B cell (primary cell): ENCODE data around the gene DIS3L2.

ENCODE experiments used
- EZH2 ChIP-seq: IDR thresholded peaks from 2 replicates; pipeline ENCODE4 v1.6.1; 2012; ENCODE audit warnings: borderline replicate concordance, low read depth, mild to moderate bottlenecking, moderate library complexity, low read length; ENCODE audit not compliant: insufficient read depth, poor library complexity, severe bottlenecking
- TF ChIP-seq, protein P1 (sequence below): fragments of 200-600 bp; IDR thresholded peaks from one replicate; pipeline ENCODE4 v1.8.0; 2022; ENCODE audit warnings: antibody characterized with exemption, mild to moderate bottlenecking

- TF ChIP-seq, protein P1, sequence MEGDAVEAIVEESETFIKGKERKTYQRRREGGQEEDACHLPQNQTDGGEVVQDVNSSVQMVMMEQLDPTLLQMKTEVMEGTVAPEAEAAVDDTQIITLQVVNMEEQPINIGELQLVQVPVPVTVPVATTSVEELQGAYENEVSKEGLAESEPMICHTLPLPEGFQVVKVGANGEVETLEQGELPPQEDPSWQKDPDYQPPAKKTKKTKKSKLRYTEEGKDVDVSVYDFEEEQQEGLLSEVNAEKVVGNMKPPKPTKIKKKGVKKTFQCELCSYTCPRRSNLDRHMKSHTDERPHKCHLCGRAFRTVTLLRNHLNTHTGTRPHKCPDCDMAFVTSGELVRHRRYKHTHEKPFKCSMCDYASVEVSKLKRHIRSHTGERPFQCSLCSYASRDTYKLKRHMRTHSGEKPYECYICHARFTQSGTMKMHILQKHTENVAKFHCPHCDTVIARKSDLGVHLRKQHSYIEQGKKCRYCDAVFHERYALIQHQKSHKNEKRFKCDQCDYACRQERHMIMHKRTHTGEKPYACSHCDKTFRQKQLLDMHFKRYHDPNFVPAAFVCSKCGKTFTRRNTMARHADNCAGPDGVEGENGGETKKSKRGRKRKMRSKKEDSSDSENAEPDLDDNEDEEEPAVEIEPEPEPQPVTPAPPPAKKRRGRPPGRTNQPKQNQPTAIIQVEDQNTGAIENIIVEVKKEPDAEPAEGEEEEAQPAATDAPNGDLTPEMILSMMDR, result no peak
- no peak for TF ChIP-seq EZH2
These were observed 355.2 kb downstream of the DIS3L2 start for GRCh38 chr2:232316461-232317330.
